GM13977 (cell line): ENCODE data around the gene APPL1.

Experiments
- DNase-seq: peaks from one replicate; pipeline ENCODE4 v3.0.0; 2012; ENCODE audit warnings: low spot score
- in situ Hi-C: fragments of 300-500 bp; cut with MboI; formaldehyde crosslinking; loops from one replicate; pipeline ENCODE4 v1.12.0; 2022; ENCODE audit warnings: low sequenced_read_pairs, low pct_unique_long_range_greater_than_20kb, mixed read lengths, inconsistent platforms; ENCODE audit not compliant: unreplicated experiment
- TF ChIP-seq, protein P1 (sequence below): IDR thresholded peaks from 2 replicates; pipeline ENCODE4 v1.5.1; 2012; ENCODE audit warnings: mild to moderate bottlenecking, control low read depth; ENCODE audit not compliant: insufficient read depth; ENCODE audit errors: extremely low read depth, missing control alignments

The APPL1 gene

DNA sequence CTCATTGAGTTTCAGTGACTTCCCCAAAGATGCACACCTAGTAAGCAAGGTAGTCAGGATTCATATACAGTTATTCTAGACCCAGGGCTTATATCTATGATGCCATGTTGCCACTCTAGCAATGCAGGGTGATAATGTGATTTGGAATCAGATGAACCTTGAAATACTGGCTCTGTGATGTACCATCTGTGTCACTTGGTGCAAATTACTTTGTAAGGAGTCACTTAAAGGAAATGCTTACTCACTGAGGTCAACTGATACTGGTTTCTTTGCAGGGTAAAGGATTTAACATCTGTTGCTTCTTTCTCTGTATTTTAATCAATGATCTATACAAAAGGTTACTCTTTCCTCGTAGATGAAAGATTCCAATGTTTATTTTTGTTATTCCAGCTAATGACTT, 54.2 kb downstream of the APPL1 start:
- TF ChIP-seq, protein P1, sequence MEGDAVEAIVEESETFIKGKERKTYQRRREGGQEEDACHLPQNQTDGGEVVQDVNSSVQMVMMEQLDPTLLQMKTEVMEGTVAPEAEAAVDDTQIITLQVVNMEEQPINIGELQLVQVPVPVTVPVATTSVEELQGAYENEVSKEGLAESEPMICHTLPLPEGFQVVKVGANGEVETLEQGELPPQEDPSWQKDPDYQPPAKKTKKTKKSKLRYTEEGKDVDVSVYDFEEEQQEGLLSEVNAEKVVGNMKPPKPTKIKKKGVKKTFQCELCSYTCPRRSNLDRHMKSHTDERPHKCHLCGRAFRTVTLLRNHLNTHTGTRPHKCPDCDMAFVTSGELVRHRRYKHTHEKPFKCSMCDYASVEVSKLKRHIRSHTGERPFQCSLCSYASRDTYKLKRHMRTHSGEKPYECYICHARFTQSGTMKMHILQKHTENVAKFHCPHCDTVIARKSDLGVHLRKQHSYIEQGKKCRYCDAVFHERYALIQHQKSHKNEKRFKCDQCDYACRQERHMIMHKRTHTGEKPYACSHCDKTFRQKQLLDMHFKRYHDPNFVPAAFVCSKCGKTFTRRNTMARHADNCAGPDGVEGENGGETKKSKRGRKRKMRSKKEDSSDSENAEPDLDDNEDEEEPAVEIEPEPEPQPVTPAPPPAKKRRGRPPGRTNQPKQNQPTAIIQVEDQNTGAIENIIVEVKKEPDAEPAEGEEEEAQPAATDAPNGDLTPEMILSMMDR, result no peak
- DNase-seq, result no peak
- in situ Hi-C loops, result no loop called here

DNA sequence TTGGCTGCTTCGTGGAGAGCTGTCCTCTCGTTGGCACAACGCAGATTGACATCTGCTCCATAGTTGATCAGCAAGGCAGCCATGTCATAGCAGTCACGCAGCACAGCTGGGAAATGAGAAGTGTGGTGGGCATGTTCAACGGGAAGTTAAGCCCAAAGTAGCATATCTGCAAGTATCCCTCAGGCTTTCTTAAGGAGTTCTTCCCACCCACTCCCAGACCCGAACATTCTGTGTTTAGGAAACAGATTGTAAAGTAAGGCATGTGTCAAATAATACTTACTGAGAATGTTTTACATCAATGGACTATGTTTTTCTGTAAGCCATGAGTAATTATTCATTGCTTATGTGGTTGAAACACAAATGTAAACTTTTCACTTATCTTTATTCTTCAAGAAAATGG, 55.8 kb downstream of the APPL1 start:
- TF ChIP-seq, protein P1, result no peak
- no peak for DNase-seq
- in situ Hi-C loops, result no loop called here

DNA sequence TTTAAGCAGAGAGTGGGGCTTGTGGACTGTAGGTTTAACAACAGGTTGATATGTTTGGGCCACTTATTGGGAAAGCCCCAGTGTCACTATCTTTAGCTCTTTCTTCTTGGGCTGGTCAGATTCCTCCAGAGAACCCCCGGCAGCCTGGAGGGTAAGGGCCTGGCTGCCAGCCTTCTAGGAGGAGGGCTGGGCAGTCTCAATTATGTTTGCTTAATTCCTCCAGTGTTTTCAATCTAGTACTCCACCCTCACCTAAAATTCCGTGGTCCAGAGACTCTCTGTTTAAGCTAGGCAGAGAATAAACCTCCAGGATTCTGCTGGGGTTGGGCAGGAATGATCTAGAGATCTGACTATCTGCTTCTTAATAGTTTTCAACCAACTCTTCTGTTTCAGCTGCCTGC, 59.7 kb downstream of the APPL1 start:
- in situ Hi-C loops, result no loop called here
- TF ChIP-seq, protein P1, result no peak
- DNase-seq, result no peak

DNA sequence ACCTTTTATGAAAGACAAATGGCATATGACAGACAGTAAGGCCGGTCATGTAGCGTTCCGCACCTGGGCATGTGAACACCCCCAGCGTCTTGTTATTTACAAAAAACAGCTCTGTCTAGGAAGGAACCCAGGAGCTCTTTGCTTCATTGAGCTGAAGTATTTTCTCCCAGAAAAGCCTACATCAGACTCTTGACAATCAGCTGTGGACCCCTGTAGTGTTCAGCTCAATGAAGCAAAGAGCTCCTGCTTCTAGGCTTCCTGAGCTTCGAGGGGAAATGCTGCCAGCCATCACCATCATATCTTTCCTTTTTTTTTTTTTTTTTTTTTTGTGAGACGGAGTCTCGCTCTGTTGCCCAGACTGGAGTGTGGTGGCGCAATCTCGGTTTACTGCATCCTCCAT, 60.9 kb downstream of the APPL1 start:
- in situ Hi-C loops, result no loop called here
- DNase-seq, result no peak
- TF ChIP-seq, protein P1, result no peak

DNA sequence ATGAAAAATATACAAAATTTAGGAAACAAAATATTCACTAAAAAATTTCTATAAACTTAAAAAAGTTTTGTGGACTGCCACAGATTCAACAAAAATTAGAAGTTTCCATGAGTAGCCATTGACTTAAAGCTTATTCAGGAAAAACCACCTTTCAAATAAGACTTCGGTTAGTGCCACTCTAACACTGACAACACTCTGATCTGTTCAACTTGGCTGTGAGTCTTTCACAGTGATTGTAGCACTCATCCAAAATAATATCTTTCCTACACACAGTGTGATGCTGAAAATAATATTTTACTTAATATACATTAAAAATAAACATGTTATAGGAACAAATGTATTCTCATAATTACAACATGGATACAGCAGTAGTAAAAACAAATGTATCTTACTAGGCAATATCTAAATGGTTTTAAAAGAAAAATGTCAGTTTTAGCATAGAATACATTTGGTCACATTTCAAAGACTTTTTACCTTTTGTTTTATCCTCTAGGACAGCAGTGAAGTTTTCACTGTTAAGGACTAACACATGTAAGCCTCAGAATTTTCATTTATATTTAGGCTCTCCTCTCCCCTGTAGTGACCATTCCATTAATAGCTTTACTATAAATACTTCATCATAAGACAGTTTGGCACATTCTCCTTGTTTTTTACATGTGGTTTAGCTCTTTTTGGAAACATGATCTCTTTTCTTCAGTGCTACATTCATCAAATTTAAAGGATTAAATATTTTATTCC, 64.8 kb downstream of the APPL1 start, which contains the start of gene ASB14:
ASB14 (minus strand) TSS at position 527 of the 738 bp plus-strand sequence. CDS start 652 bp downstream, outside the sequence.
- DNase-seq, result no peak
- TF ChIP-seq, protein P1, result no peak
- in situ Hi-C loops, result no loop called here

- no peak for DNase-seq
- TF ChIP-seq, protein P1, result no peak
- in situ Hi-C loops, result no loop called here
Observed at GRCh38 chr3:57292897-57293526, 65.5 kb downstream of the APPL1 start.
